ENCODE measurements around the gene SUGP2. TPM values are rescaled to one million over a fixed set of nuclear protein-coding genes. Genes with fewer than 3 reads are reported as not detected.

Gene SUGP2
- total RNA-seq, 2 experiments from 2014 or later, result 126 to 192 TPM

DNA sequence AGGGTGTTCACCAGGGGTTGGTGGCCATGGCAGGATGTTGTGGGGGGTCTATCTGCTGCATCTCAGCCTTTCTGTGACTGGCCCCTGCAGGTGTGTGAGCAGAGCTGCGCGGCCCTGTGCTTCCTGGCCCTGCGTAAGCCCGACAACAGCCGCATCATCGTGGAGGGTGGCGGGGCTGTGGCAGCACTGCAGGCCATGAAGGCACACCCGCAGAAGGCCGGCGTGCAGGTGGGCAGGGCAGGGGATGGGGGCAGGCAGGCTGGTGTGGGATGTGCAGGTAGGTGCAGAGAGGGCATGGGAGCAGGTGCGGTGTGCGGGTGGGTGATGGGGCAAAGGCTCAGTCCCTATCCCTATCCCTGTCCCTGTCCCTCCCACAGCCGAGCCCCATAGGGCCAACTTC, 22.4 kb upstream of the SUGP2 start:
- CTCF ChIA-PET, result interaction anchor here (1.8 kb wide), 1 partner anchor 7 kb away, joined by 10 read pairs; the partner anchor contains the start of gene SLC25A42
- Mint-ChIP-seq H3K27me3 (no peaks in the 10 kb centered on the region), H3K4me1 (no peaks in the 10 kb centered on the region), H3K27ac (no peak overlapping the region), H3K4me3 (no peak overlapping the region), H3K36me3 (no peaks in the 10 kb centered on the region), H3K9me3 (ENCODE audit: low read depth) (no peaks in the 10 kb centered on the region)
- no peak for ATAC-seq
- no peak for DNase-seq

DNA sequence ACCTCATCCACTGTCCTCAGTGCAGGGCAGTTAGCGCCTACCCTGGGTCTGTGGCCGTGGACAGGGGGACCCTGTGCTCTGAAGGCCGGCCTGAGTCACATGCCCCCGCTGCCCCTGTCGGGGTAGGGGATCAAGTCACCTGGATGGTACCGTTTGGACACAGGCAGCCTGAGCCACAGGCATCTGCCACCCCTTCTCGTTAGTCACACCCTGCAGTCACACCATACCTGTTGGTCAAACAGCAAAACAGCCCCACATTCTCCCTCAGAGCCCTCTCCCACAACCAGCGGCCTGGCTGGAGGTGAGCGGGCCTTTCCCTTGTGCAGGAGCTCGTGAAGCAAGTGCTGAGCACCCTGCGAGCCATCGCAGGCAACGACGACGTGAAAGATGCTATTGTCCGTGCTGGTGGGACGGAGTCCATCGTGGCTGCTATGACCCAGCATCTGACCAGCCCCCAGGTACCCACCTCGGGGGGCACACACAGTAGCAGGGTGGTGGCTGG, 21.7 kb upstream of the SUGP2 start:
- H3K27ac Mint-ChIP-seq, result no peak overlapping the region
- H3K9me3 Mint-ChIP-seq (ENCODE audit: low read depth), result no peaks in the 10 kb centered on the region
- H3K4me3 Mint-ChIP-seq, result no peak overlapping the region
- DNase-seq (no peak), ATAC-seq (no peak)
- no peaks in the 10 kb centered on the region for H3K27me3 Mint-ChIP-seq
- no peaks in the 10 kb centered on the region for H3K4me1 Mint-ChIP-seq
- H3K36me3 Mint-ChIP-seq, result no peaks in the 10 kb centered on the region
- CTCF ChIA-PET, result interaction anchor here (1.0 to 1.8 kb wide), 4 partner anchors 8 to 89 kb away, joined by 3 to 10 read pairs (median 4); partner anchors contain the start of gene SLC25A42

GRCh38 chr19:19054315-19054938, 21.1 kb upstream of the SUGP2 start:
- no peak for ATAC-seq
- H3K4me1 Mint-ChIP-seq, result no peaks in the 10 kb centered on the region
- no peaks in the 10 kb centered on the region for H3K27me3 Mint-ChIP-seq
- CTCF ChIA-PET, result interaction anchor here (1.0 to 1.8 kb wide), 4 partner anchors 9 to 89 kb away, joined by 3 to 10 read pairs (median 4); partner anchors contain the start of gene SLC25A42
- no peaks in the 10 kb centered on the region for H3K36me3 Mint-ChIP-seq
- DNase-seq, result no peak
- H3K4me3 Mint-ChIP-seq, result no peak overlapping the region
- H3K27ac Mint-ChIP-seq, result no peak overlapping the region
- H3K9me3 Mint-ChIP-seq (ENCODE audit: low read depth), result no peaks in the 10 kb centered on the region

DNA sequence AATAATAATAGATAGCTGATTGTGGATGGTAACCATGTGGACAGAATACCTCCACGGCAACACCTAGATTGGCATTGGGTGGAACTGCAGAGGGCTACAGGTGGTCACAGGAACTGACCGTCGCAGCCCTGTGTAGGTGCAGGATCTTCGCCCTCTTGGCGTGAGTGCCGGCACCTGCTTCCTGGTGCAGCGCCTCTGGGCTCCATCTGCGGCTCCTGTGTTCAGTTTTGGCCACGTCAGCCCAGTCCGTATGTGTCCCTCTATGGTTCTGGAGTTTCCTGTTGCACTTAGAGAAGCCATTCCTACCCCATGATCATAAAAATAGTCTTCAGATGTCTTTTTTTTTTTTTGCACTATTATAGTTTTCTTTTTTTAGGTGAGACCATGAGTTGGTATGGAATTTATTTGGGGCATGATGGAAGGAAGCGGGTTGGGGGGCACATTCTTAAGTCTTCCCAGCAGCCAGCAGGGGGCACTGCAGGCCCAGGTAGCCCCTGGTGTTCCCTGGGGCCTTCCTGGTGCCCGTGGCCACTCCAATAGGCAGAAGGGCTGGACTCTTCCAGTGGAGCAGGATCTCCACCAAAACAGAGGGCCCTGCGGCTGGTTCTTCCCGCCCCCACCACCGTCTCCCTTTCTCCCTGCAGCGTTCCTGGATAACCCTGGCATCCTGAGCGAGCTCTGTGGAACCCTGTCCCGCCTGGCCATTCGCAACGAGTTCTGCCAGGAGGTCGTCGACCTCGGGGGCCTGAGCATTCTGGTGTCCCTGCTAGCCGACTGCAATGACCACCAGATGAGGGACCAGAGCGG, 20.4 kb upstream of the SUGP2 start:
- DNase-seq, result peak; percentile 66
- no peaks in the 10 kb centered on the region for H3K4me1 Mint-ChIP-seq
- no peak overlapping the region for H3K4me3 Mint-ChIP-seq
- CTCF ChIA-PET, result interaction anchor here (1.0 to 1.8 kb wide), 6 partner anchors 9 to 90 kb away, joined by 4 to 10 read pairs (median 5); partner anchors contain the start of gene SLC25A42
- no peaks in the 10 kb centered on the region for H3K36me3 Mint-ChIP-seq
- H3K9me3 Mint-ChIP-seq (ENCODE audit: low read depth), result no peaks in the 10 kb centered on the region
- no peak overlapping the region for H3K27ac Mint-ChIP-seq
- peak; percentile 65 for ATAC-seq
- no peaks in the 10 kb centered on the region for H3K27me3 Mint-ChIP-seq

DNA sequence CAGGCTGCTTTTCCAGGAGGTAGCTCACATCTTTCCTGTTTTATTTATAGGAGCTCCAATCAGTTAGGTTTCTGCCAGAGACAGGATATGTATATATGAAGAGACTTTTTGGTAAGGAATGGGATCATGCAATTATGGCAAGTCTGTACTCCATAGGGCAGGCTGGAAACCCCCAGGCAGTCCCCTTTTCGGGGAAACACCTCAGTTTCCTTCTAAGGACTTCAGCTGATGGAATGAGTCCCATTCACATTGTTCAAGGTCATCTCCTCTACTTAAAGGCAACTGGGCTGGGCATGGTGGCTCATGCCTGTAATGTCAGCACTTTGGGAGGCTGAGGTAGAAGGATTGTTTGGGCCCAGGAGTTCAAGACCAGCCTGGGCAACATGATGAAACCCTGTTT, 19.6 kb upstream of the SUGP2 start:
- Mint-ChIP-seq H3K9me3 (ENCODE audit: low read depth) (no peaks in the 10 kb centered on the region), H3K4me1 (no peaks in the 10 kb centered on the region), H3K4me3 (no peak overlapping the region), H3K36me3 (no peaks in the 10 kb centered on the region), H3K27me3 (no peaks in the 10 kb centered on the region), H3K27ac (no peak overlapping the region)
- DNase-seq, result no peak
- no peak for ATAC-seq
- CTCF ChIA-PET, result interaction anchor here (1.1 to 1.7 kb wide), 3 partner anchors 10 to 86 kb away, joined by 4 to 6 read pairs (median 5); no protein-coding TSS in a partner anchor

DNA sequence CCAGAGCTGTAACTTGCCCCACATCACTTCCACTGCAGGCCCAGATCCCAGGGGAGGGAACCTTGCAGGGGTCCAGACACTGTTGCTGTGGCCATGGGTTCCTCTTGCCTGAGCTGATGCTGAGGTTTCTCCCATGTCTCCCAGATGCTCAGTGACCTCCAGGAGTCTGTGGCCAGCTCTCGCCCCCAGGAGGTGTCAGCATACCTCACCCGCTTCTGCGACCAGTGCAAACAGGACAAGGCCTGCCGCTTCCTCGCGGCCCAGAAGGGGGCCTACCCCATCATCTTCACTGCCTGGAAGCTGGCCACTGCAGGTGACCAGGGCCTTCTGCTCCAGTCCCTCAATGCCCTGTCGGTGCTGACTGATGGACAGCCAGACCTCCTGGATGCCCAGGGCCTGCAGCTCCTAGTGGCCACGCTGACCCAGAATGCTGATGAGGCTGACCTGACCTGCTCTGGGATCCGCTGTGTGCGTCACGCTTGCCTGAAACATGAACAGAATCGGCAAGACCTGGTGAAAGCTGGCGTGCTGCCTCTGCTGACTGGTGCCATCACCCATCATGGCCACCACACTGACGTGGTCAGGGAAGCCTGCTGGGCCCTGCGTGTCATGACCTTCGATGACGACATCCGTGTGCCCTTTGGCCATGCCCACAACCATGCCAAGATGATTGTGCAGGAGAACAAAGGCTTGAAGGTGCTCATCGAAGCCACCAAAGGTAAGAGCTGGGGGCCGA, 18.3 kb upstream of the SUGP2 start:
- Mint-ChIP-seq H3K27me3 (no peaks in the 10 kb centered on the region), H3K4me3 (no peak overlapping the region), H3K36me3 (peaks cover 4% of the 10 kb centered on the region), H3K27ac (no peak overlapping the region), H3K9me3 (ENCODE audit: low read depth) (no peaks in the 10 kb centered on the region), H3K4me1 (no peaks in the 10 kb centered on the region)
- ATAC-seq, result no peak
- CTCF ChIA-PET, result interaction anchor here (1.0 to 1.7 kb wide), 4 partner anchors 11 to 89 kb away, joined by 3 to 5 read pairs (median 4); partner anchors contain the start of gene SLC25A42
- no peak for DNase-seq

DNA sequence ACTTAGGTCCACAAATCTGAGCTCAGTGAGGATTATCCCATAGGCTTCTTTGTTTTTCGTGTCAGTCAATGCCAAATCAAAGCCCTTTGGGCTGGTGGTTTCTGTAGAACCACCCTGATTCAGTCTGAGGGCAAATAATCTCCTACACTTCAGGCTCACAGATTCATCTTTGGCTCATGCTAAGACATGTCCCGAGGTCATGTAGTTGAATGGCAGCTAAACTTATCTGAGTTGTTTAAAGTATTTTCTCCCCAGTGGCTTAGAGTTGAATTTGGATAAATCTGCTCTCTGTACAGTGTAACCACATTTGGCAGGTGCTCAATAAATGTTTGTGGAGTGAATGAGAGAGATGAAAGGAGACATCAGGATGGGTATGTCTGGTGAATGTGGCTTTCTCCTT, 17.4 kb upstream of the SUGP2 start:
- H3K4me3 Mint-ChIP-seq, result no peak overlapping the region
- peaks cover 6% of the 10 kb centered on the region for H3K36me3 Mint-ChIP-seq
- H3K27ac Mint-ChIP-seq, result peak overlapping the region; percentile 28
- no peak for DNase-seq
- ATAC-seq, result no peak
- H3K9me3 Mint-ChIP-seq (ENCODE audit: low read depth), result no peaks in the 10 kb centered on the region
- H3K4me1 Mint-ChIP-seq, result no peaks in the 10 kb centered on the region
- no peaks in the 10 kb centered on the region for H3K27me3 Mint-ChIP-seq
- CTCF ChIA-PET, result interaction anchor here (1.0 to 1.5 kb wide), 3 partner anchors 10 to 90 kb away, joined by 3 to 4 read pairs (median 3); partner anchors contain the start of gene SLC25A42

GRCh38 chr19:19050104-19050503, 16.8 kb upstream of the SUGP2 start:
- Mint-ChIP-seq H3K4me3 (no peak overlapping the region), H3K36me3 (peaks cover 8% of the 10 kb centered on the region), H3K27ac (no peak overlapping the region), H3K9me3 (ENCODE audit: low read depth) (no peaks in the 10 kb centered on the region), H3K4me1 (no peaks in the 10 kb centered on the region), H3K27me3 (no peaks in the 10 kb centered on the region)
- ATAC-seq (no peak), DNase-seq (no peak)
- CTCF ChIA-PET, result interaction anchor here (1.5 kb wide), 1 partner anchor 13 kb away, joined by 4 read pairs; the partner anchor contains the start of gene SLC25A42

- CTCF ChIA-PET, result interaction anchor here (0.6 to 0.7 kb wide), 2 partner anchors 57 to 602 kb away, joined by 3 read pairs; no protein-coding TSS in a partner anchor
- DNase-seq (no peak), ATAC-seq (no peak)
- peaks cover 12% of the 10 kb centered on the region for H3K36me3 Mint-ChIP-seq
- no peak overlapping the region for H3K27ac Mint-ChIP-seq
- H3K27me3 Mint-ChIP-seq, result no peaks in the 10 kb centered on the region
- no peak overlapping the region for H3K4me3 Mint-ChIP-seq
- H3K4me1 Mint-ChIP-seq, result no peaks in the 10 kb centered on the region
- H3K9me3 Mint-ChIP-seq (ENCODE audit: low read depth), result no peaks in the 10 kb centered on the region
Measured at GRCh38 chr19:19049406-19049805, 16.1 kb upstream of the SUGP2 start.

- no peak overlapping the region for H3K27ac Mint-ChIP-seq
- no peak for ATAC-seq
Measured at GRCh38 chr19:19043881-19044280, 10.6 kb upstream of the SUGP2 start.

GRCh38 chr19:19043481-19043880, 10.2 kb upstream of the SUGP2 start:
- CTCF ChIA-PET, result no interaction called here
- DNase-seq (no peak), ATAC-seq (no peak)
- no peak overlapping the region for H3K27ac Mint-ChIP-seq
- no peaks in the 10 kb centered on the region for H3K27me3 Mint-ChIP-seq
- peaks cover 12% of the 10 kb centered on the region for H3K36me3 Mint-ChIP-seq
- no peak overlapping the region for H3K4me3 Mint-ChIP-seq
- no peaks in the 10 kb centered on the region for H3K9me3 Mint-ChIP-seq (ENCODE audit: low read depth)
- H3K4me1 Mint-ChIP-seq, result peaks cover 14% of the 10 kb centered on the region

More at GRCh38 chr19:19043881-19044280, 10.6 kb upstream of the SUGP2 start:
- no peak for DNase-seq
- Mint-ChIP-seq H3K4me1 (peaks cover 14% of the 10 kb centered on the region), H3K4me3 (no peak overlapping the region), H3K27me3 (no peaks in the 10 kb centered on the region), H3K9me3 (ENCODE audit: low read depth) (no peaks in the 10 kb centered on the region), H3K36me3 (peaks cover 12% of the 10 kb centered on the region)
- CTCF ChIA-PET, result no interaction called here

DNA sequence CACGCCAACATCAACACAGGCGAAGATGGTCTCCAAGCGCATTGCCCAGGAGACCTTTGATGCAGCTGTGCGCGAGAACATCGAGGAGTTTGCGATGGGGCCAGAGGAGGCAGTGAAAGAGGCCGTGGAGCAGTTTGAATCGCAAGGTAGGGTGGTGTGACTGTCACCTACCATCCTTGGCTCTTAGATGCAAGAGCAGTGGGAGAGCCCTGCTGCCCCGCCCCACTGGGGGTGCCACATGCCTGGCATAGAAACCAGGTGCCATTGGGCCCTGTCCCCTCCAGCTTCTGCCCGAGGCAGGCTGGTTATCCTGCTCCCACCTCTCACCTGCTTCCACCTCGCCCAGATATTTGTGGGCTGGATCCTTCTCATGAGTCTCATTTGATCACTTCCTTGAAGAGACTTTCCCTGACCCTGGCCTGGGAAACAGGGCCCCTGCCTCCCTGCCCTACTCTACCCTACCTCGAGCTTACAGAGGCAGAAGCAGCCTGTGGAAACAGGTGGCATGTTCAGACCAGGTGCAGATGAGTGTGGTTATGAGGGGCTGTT, 9.5 kb upstream of the SUGP2 start:
- ATAC-seq (no peak), DNase-seq (no peak)
- Mint-ChIP-seq H3K27ac (no peak overlapping the region), H3K9me3 (ENCODE audit: low read depth) (no peaks in the 10 kb centered on the region), H3K36me3 (peaks cover 15% of the 10 kb centered on the region), H3K4me1 (peaks cover 14% of the 10 kb centered on the region), H3K27me3 (no peaks in the 10 kb centered on the region), H3K4me3 (no peak overlapping the region)
- CTCF ChIA-PET, result no interaction called here

GRCh38 chr19:19040417-19040816, 7.1 kb upstream of the SUGP2 start:
- Mint-ChIP-seq H3K36me3 (peaks cover 23% of the 10 kb centered on the region), H3K4me1 (peaks cover 22% of the 10 kb centered on the region), H3K27ac (no peak overlapping the region), H3K4me3 (no peak overlapping the region), H3K27me3 (no peaks in the 10 kb centered on the region), H3K9me3 (ENCODE audit: low read depth) (no peaks in the 10 kb centered on the region)
- CTCF ChIA-PET, result interaction anchor here (0.9 kb wide), 1 partner anchor 11 kb away, joined by 3 read pairs; no protein-coding TSS in a partner anchor
- no peak for ATAC-seq
- no peak for DNase-seq
